Hepatocyte (in vitro differentiated cells): ENCODE measurements around the gene ZNF546. TPM values are rescaled to one million over a fixed set of nuclear protein-coding genes. Genes with fewer than 3 reads are reported as not detected.

Source experiments
- DNase-seq: peaks from one replicate; pipeline ENCODE4 v3.0.0-alpha.2; 2016; ENCODE audit warnings: low spot score
- H2AFZ ChIP-seq: fragments of 200-600 bp; sonication (generic); 2 replicates; pipeline ENCODE4 v1.6.0; 2016; ENCODE audit warnings: antibody characterized with exemption, mild to moderate bottlenecking
- H3K27ac ChIP-seq: fragments of 200-600 bp; sonication (generic); 2 replicates; pipeline ENCODE4 v1.5.1; 2016; ENCODE audit warnings: mild to moderate bottlenecking
- H3K27me3 ChIP-seq: fragments of 200-600 bp; sonication (generic); 2 replicates; pipeline ENCODE4 v1.6.1; 2016
- H3K36me3 ChIP-seq: fragments of 200-600 bp; sonication (generic); replicated peaks from 2 replicates; pipeline ENCODE4 v1.5.1; 2016; ENCODE audit warnings: low read depth; ENCODE audit not compliant: insufficient read depth
- H3K4me1 ChIP-seq: fragments of 200-600 bp; sonication (generic); 2 replicates; pipeline ENCODE4 v1.5.1; 2016; ENCODE audit warnings: mild to moderate bottlenecking, moderate library complexity; ENCODE audit not compliant: insufficient read depth
- H3K4me2 ChIP-seq: fragments of 200-600 bp; sonication (generic); 2 replicates; pipeline ENCODE4 v1.6.0; 2016
- H3K4me3 ChIP-seq: fragments of 200-600 bp; sonication (generic); 2 replicates; pipeline ENCODE4 v1.5.1; 2016; ENCODE audit warnings: mild to moderate bottlenecking
- H3K79me2 ChIP-seq: fragments of 200-600 bp; sonication (generic); 2 replicates; pipeline ENCODE4 v1.6.0; 2017; ENCODE audit warnings: mild to moderate bottlenecking
- H3K9me2 ChIP-seq: fragments of 200-600 bp; sonication (generic); replicated peaks from 2 replicates; pipeline ENCODE4 v1.6.0; 2017; ENCODE audit warnings: mild to moderate bottlenecking; ENCODE audit not compliant: insufficient read depth
- H3K9me3 ChIP-seq: fragments of 200-600 bp; sonication (generic); 2 replicates; pipeline ENCODE4 v1.5.1; 2016; ENCODE audit warnings: low read depth, mild to moderate bottlenecking
- H4K20me1 ChIP-seq: fragments of 200-600 bp; sonication (generic); 2 replicates; pipeline ENCODE4 v1.6.0; 2016; ENCODE audit warnings: mild to moderate bottlenecking; ENCODE audit not compliant: insufficient read depth, poor library complexity, severe bottlenecking
- EZH2 ChIP-seq: fragments of 200-600 bp; sonication (generic); IDR thresholded peaks from 2 replicates; pipeline ENCODE4 v1.6.1; 2016; ENCODE audit warnings: antibody characterized with exemption, mild to moderate bottlenecking, borderline replicate concordance
- EZH2phosphoT487 ChIP-seq: fragments of 200-600 bp; sonication (generic); IDR thresholded peaks from one replicate; pipeline ENCODE4 v1.6.1; 2018; ENCODE audit warnings: antibody characterized with exemption, mild to moderate bottlenecking, low read depth, moderate library complexity; ENCODE audit not compliant: unreplicated experiment, severe bottlenecking
- WGBS: methylation state at CpG from one replicate; pipeline ENCODE4 v1.1.6; 2016; ENCODE audit warnings: low lambda C conversion rate; ENCODE audit errors: missing lambda C conversion rate; 5-methylcytosine and 5-hydroxymethylcytosine counted together
- polyA plus RNA-seq: library from polyadenylated mRNA; unstranded; fragments of >200 nt; fragmentation: Nextera tagmentation; extraction: Ambion mirVana; gene quantifications from 2 replicates; pipeline ENCODE4 v1.2.1, GENCODE V29; 2016
- total RNA-seq: library from RNA; depleted of rRNA; stranded (reverse); fragments of >200 nt; gene quantifications from 2 replicates; pipeline ENCODE4 v1.2.3, GENCODE V29; 2014
- TF ChIP-seq, protein P1 (sequence below): fragments of 200-600 bp; sonication (generic); IDR thresholded peaks from 2 replicates; pipeline ENCODE4 v1.5.1; 2016; ENCODE audit warnings: antibody characterized with exemption, mild to moderate bottlenecking; ENCODE audit not compliant: poor library complexity

The ZNF546 gene
- total and polyA plus RNA-seq, 2 experiments from 2014 or later: 1.1 to 1.8 TPM

DNA sequence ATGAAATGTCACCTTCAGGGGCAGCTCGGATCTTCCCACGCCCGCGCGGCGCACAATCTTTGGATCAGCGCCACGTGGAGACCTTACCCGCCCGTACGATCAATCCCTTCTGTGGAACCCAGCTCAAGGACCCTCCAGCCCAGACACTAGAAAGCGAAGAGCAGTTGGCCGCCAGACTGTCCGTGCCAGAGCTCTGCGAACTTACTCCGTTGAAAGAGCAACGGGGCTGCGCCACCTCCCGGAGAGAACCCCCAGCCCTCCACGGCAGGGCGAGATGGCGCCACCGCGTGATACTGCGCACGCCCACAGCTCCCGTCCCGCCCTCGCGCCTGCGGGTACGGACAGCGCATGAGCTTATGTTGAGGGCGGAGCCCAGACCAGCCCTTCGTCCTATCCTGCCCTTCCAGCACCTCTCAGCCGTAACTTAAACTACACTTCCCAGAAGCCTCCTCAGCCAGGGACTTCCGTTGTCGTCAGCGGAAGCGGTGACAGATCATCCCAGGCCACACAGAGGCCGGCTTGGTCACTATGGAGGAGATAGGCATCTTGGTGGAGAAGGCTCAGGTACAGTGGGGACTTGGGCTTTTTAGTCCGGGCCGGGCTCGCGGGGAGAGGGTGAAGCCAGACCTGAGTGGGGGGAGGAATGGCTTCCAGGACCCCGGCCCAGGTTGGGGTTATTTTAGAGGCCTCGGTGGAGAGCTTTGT lies 26.0 kb upstream of the ZNF546 start, which contains the start of gene PSMC4:
PSMC4 (plus strand) TSS at position 491 of the 705 bp plus-strand sequence; CDS start at position 529, 38 bp downstream.
- Histone ChIP-seq H3K36me3 (no peaks in the 10 kb centered on the region), H2AFZ (peak within 1 kb of the TSS; percentile 58), H3K9me2 (no peaks in the 10 kb centered on the region), H3K79me2 (peaks cover 31% of the 10 kb centered on the region), H3K4me1 (no peaks in the 10 kb centered on the region), H3K27me3 (no peaks in the 10 kb centered on the region), H3K4me3 (peak within 1 kb of the TSS; percentile 39), H3K27ac (peak within 1 kb of the TSS; percentile 82), H3K9me3 (no peaks in the 10 kb centered on the region), H3K4me2 (peak within 1 kb of the TSS; percentile 96), H4K20me1 (no peaks in the 10 kb centered on the region)
- TF ChIP-seq, protein P1, sequence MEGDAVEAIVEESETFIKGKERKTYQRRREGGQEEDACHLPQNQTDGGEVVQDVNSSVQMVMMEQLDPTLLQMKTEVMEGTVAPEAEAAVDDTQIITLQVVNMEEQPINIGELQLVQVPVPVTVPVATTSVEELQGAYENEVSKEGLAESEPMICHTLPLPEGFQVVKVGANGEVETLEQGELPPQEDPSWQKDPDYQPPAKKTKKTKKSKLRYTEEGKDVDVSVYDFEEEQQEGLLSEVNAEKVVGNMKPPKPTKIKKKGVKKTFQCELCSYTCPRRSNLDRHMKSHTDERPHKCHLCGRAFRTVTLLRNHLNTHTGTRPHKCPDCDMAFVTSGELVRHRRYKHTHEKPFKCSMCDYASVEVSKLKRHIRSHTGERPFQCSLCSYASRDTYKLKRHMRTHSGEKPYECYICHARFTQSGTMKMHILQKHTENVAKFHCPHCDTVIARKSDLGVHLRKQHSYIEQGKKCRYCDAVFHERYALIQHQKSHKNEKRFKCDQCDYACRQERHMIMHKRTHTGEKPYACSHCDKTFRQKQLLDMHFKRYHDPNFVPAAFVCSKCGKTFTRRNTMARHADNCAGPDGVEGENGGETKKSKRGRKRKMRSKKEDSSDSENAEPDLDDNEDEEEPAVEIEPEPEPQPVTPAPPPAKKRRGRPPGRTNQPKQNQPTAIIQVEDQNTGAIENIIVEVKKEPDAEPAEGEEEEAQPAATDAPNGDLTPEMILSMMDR: peak; percentile 91
- TF ChIP-seq EZH2phosphoT487: no peak
- WGBS: 1% methylated on average over 45 of the region's 47 CpGs
- DNase-seq: peak; percentile 99

DNA sequence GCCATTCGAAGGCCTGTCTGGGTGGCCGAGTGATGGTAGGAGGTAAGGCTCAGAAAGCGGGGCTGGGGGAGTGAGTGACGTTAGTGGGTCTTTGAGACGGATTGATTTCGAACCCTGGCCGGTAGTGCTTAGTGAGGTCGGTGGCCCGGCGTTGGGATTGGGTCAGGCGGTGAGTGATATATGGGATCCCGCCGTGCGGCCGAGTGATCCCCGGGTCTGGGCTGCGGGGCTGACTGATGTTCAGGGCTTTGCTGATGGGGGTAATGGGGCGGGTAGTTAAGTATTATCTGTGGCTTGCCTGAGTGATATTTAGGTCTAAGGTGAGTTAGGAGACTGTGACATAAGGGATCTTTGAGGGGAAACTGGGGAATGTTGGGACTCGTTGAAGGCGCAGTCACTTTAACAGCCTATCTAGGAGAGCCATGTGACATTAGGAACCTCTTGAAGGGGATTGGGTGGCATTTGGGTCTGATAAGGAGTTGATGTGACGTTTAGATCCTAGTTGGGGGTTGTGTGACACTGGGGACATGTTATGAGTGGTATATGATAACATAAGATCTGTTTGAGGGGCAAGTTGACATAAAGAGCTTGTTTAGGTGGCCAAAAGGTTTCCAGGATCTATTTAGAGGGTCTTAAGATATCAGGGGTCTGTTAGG lies 25.4 kb upstream of the ZNF546 start:
- 6% methylated on average over 21 of the region's 21 CpGs for WGBS
- peak overlapping the region; percentile 64 for H3K27ac ChIP-seq
- H3K79me2 ChIP-seq: peaks cover 31% of the 10 kb centered on the region
- no peaks in the 10 kb centered on the region for H4K20me1 ChIP-seq
- H3K4me2 ChIP-seq: peak overlapping the region; percentile 96
- TF ChIP-seq EZH2phosphoT487 (no peak), EZH2 (no peak)
- TF ChIP-seq, protein P1: no peak
- no peaks in the 10 kb centered on the region for H3K36me3 ChIP-seq
- H3K9me2 ChIP-seq: no peaks in the 10 kb centered on the region
- H3K27me3 ChIP-seq: no peaks in the 10 kb centered on the region
- H3K4me3 ChIP-seq: peak overlapping the region; percentile 39
- H2AFZ ChIP-seq: peak overlapping the region; percentile 44
- H3K4me1 ChIP-seq: no peaks in the 10 kb centered on the region
- peak; percentile 39 for DNase-seq
- no peaks in the 10 kb centered on the region for H3K9me3 ChIP-seq

DNA sequence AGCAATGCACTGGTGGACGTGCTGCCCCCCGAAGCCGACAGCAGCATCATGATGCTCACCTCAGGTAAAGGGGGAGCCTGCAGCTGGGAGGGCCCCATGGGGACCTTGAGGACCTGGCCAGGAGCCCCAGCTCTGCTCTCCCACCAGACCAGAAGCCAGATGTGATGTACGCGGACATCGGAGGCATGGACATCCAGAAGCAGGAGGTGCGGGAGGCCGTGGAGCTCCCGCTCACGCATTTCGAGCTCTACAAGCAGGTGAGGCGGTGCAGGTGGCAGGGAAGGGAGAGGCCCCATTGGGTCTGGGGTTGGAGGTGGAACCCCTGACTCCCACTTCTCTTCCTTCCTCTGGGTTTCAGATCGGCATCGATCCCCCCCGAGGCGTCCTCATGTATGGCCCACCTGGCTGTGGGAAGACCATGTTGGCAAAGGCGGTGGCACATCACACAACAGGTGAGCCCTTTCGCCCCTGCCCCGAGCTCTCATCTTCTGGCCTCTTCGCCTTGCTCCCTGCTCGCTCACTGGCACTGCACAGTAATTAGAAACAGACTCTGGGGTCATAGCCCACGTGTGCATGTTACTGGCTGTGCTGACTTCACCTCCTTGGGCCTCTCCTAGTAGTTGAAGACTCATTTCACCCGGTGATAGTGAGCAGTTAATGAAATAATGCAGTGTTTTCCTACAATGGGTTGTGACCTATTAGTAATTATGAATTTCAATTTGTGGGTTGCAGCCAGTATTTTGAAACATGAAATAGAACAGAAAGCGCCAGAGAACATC lies 22.3 kb upstream of the ZNF546 start:
- no peak for DNase-seq
- TF ChIP-seq, protein P1: no peak
- TF ChIP-seq EZH2 (no peak), EZH2phosphoT487 (no peak)
- H3K9me2 ChIP-seq: no peaks in the 10 kb centered on the region
- H3K27me3 ChIP-seq: no peaks in the 10 kb centered on the region
- H3K4me2 ChIP-seq: no peak overlapping the region
- WGBS: 97% methylated on average over 24 of the region's 24 CpGs
- H3K27ac ChIP-seq: no peak overlapping the region
- no peaks in the 10 kb centered on the region for H4K20me1 ChIP-seq
- no peaks in the 10 kb centered on the region for H3K36me3 ChIP-seq
- H2AFZ ChIP-seq: no peak overlapping the region
- no peaks in the 10 kb centered on the region for H3K4me1 ChIP-seq
- H3K79me2 ChIP-seq: peaks cover 31% of the 10 kb centered on the region
- H3K4me3 ChIP-seq: no peak overlapping the region
- H3K9me3 ChIP-seq: no peaks in the 10 kb centered on the region
